ENCODE data around the gene TMC5. TPM values are rescaled to one million over a fixed set of nuclear protein-coding genes. Genes with fewer than 3 reads are reported as not detected.

Gene TMC5
- total RNA-seq, 4 donors from 2014 or later = 3.0 TPM; not detected in 3

DNA sequence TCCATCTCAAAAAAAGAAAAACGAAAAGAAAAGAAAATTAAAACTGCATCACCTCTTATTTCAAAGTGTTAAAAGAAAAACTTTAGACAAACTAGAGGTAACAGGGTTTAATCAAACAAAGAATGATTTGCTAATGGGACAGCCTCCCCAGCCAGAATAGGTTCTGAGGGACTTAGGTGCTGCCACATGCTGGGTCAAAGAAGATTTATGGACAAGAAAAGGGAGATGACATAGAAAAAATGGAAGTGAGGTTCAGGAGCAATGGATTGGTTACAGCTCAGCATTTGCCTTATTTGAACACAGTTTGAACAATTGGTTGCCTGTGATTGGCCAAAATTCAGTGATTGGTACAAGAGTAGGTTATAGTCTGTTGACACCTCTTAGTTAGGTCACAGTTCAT lies 21.1 kb downstream of the TMC5 start:
- Histone ChIP-seq H3K36me3 (no peaks in the 10 kb centered on the region), H3K9me3 (no peaks in the 10 kb centered on the region), H3K27me3 (peaks cover 17% of the 10 kb centered on the region), H3K27ac (no peak overlapping the region), H3K4me1 (no peaks in the 10 kb centered on the region), H3K4me3 (no peak overlapping the region)
- WGBS, 2 donors (ENCODE audit: low coverage in 1 of 2) = 62 to 100% methylated on average over 1 of the region's 1 CpG
- ATAC-seq = no peak
- no peak for TF ChIP-seq POLR2AphosphoS5 (IDR thresholded peaks at IDR 0.05)
- no peak for TF ChIP-seq POLR2A (IDR thresholded peaks at IDR 0.05)
- no peak for TF ChIP-seq EP300 (IDR thresholded peaks at IDR 0.05)
- TF ChIP-seq, protein P1, sequence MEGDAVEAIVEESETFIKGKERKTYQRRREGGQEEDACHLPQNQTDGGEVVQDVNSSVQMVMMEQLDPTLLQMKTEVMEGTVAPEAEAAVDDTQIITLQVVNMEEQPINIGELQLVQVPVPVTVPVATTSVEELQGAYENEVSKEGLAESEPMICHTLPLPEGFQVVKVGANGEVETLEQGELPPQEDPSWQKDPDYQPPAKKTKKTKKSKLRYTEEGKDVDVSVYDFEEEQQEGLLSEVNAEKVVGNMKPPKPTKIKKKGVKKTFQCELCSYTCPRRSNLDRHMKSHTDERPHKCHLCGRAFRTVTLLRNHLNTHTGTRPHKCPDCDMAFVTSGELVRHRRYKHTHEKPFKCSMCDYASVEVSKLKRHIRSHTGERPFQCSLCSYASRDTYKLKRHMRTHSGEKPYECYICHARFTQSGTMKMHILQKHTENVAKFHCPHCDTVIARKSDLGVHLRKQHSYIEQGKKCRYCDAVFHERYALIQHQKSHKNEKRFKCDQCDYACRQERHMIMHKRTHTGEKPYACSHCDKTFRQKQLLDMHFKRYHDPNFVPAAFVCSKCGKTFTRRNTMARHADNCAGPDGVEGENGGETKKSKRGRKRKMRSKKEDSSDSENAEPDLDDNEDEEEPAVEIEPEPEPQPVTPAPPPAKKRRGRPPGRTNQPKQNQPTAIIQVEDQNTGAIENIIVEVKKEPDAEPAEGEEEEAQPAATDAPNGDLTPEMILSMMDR (IDR thresholded peaks at IDR 0.05) = no peak

DNA sequence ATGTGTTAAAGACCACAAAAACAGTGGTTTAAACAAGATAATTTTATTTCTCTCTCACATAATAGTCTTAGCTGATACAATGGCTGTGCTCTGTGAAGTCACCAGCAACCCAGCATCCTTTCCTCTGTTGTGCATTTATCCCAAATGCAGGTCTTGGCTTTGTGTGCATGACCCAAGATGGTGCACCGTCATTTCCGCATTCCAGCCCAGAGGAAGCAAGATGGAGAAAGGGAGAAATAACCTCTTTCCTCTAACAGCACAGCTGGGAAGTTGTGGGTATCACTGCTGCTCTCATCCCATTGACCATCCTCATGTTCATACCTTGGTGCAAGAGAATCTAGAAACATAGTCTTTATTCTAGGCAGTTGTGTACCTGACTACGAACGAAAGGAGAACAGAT lies 21.8 kb downstream of the TMC5 start:
- no peak for ATAC-seq
- 61 to 66% methylated on average over 3 to 4 of the region's 4 CpGs for whole genome bisulfite sequencing, 2 donors (ENCODE audit: low coverage in 1 of 2)
- no peaks in the 10 kb centered on the region for H3K9me3 ChIP-seq
- no peak overlapping the region for H3K27ac ChIP-seq
- no peaks in the 10 kb centered on the region for H3K36me3 ChIP-seq
- no peaks in the 10 kb centered on the region for H3K4me1 ChIP-seq
- TF ChIP-seq POLR2A (IDR thresholded peaks at IDR 0.05) (no peak), POLR2AphosphoS5 (IDR thresholded peaks at IDR 0.05) (no peak), EP300 (IDR thresholded peaks at IDR 0.05) (no peak)
- TF ChIP-seq, protein P1 (IDR thresholded peaks at IDR 0.05) = no peak
- H3K4me3 ChIP-seq = no peak overlapping the region
- peaks cover 17% of the 10 kb centered on the region for H3K27me3 ChIP-seq

DNA sequence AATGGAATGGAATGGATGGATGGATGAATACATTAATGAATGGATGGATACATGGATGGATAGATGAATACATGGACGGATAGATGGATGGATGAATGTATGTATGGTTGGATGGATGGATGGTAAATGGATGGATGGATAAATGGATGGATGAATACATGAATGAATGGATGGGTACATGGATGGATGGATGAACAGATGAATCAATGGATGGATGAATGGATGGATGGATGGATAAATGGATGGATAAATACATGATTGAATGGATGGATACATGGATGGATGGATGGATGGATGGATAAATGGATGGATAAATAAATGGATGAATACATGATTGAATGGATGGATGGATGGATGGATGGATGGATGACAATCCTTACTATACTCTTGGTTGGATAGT lies 26.0 kb downstream of the TMC5 start:
- H3K4me3 ChIP-seq = no peak overlapping the region
- H3K27me3 ChIP-seq = peaks cover 22% of the 10 kb centered on the region
- WGBS, 2 donors (ENCODE audit: low coverage in 1 of 2) = 74% methylated on average over 1 of the region's 1 CpG; no CpG with 5 or more reads in 1 of the 2 donors
- H3K27ac ChIP-seq = no peak overlapping the region
- TF ChIP-seq POLR2A (IDR thresholded peaks at IDR 0.05) (no peak), POLR2AphosphoS5 (IDR thresholded peaks at IDR 0.05) (no peak), EP300 (IDR thresholded peaks at IDR 0.05) (no peak)
- TF ChIP-seq, protein P1 (IDR thresholded peaks at IDR 0.05) = no peak
- no peaks in the 10 kb centered on the region for H3K36me3 ChIP-seq
- H3K4me1 ChIP-seq = no peaks in the 10 kb centered on the region
- H3K9me3 ChIP-seq = peaks cover 0 to 9% (median 0%) of the 10 kb centered on the region in 3 donors
- no peak for ATAC-seq

DNA sequence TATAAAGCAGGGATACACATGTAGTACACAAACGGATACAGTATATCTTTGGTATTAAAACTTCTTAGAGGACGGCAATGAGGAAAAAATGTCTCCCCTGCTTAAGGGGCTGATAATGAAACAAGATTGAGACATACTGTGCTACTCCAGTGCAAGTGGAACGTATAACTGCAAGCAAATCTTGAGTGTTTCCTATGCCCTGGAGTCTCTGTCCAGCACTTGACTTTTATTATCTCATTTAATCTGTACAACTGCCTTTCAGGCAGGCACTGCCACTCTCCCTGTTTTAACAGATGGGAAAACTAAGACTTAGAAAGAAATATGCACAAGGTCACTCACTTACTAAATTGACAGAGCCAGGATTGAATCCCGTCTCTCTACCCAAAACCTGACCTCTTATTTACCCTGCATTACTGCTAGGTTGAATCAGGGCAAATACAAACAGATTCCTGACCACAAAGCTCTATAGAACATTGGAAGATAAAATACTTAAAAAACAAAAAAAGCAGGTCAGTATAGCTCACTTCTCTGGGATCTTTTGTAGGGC lies 28.7 kb downstream of the TMC5 start:
- ATAC-seq = no peak
- H3K27me3 ChIP-seq = peaks cover 31% of the 10 kb centered on the region
- H3K36me3 ChIP-seq = no peaks in the 10 kb centered on the region
- TF ChIP-seq EP300 (IDR thresholded peaks at IDR 0.05) (no peak), POLR2AphosphoS5 (IDR thresholded peaks at IDR 0.05) (no peak), POLR2A (IDR thresholded peaks at IDR 0.05) (no peak)
- TF ChIP-seq, protein P1 (IDR thresholded peaks at IDR 0.05) = no peak
- peaks cover 0 to 13% (median 0%) of the 10 kb centered on the region in 3 donors for H3K9me3 ChIP-seq
- no peaks in the 10 kb centered on the region for H3K4me1 ChIP-seq
- no peak overlapping the region for H3K27ac ChIP-seq
- 48 to 51% methylated on average over 4 of the region's 4 CpGs for WGBS, 2 donors (ENCODE audit: low coverage in 1 of 2)
- no peak overlapping the region for H3K4me3 ChIP-seq

DNA sequence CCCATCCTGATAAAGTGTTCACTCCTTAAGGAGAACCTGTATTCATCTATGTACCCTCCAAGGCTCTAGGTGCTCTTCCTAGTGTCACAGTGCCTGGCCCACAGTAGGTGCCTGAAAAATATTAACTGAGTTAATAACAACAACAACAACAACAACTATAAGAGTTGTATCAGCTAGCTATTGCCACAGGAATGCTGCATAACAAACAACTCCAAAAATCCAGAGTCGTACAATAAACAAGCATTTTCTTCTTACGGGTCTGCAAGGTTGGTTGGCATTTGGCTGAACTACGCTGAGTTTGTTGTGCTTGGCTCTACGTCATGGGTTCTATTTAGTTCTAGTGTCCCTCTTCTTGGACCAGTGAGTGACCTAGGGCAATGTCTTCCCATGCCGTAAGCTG lies 29.2 kb downstream of the TMC5 start:
- H3K9me3 ChIP-seq = peaks cover 0 to 13% (median 0%) of the 10 kb centered on the region in 3 donors
- H3K4me3 ChIP-seq = no peak overlapping the region
- no peaks in the 10 kb centered on the region for H3K4me1 ChIP-seq
- no peak overlapping the region for H3K27ac ChIP-seq
- no peaks in the 10 kb centered on the region for H3K36me3 ChIP-seq
- 87 to 89% methylated on average over 3 to 5 of the region's 5 CpGs for WGBS, 2 donors (ENCODE audit: low coverage in 1 of 2)
- peaks cover 32% of the 10 kb centered on the region for H3K27me3 ChIP-seq
- ATAC-seq = no peak
- no peak for TF ChIP-seq POLR2A (IDR thresholded peaks at IDR 0.05)
- TF ChIP-seq EP300 (IDR thresholded peaks at IDR 0.05) = no peak
- TF ChIP-seq POLR2AphosphoS5 (IDR thresholded peaks at IDR 0.05) = no peak
- TF ChIP-seq, protein P1 (IDR thresholded peaks at IDR 0.05) = no peak

Measured in gastroesophageal sphincter (tissue), 4 donors.